ENCODE results near the gene GPATCH4.

- TF ChIP-seq EZH2 (IDR thresholded peaks at IDR 0.05; ENCODE audit: borderline replicate concordance, insufficient read depth, low read depth, low read length, poor library complexity, severe bottlenecking) (no peak), CTCF (IDR thresholded peaks at IDR 0.05) (no peak)
These were observed 47.2 kb upstream of the GPATCH4 start for GRCh38 chr1:156648496-156648895.
